PC-9 (cell line): ENCODE measurements around the gene ZFR2.

Source experiments
- CTCF ChIP-seq: fragments of 200-600 bp; sonication (generic); conservative IDR thresholded peaks from 2 replicates; pipeline ENCODE4 v1.6.1; 2017; ENCODE audit warnings: mixed run types, antibody characterized with exemption, mild to moderate bottlenecking, moderate library complexity
- EZH2 ChIP-seq: fragments of 200-600 bp; sonication (generic); IDR thresholded peaks from 2 replicates; pipeline ENCODE4 v1.8.0; 2017; ENCODE audit warnings: antibody characterized with exemption, low read depth

GRCh38 chr19:3835055-3835435, 33.8 kb downstream of the ZFR2 start:
- no peak for TF ChIP-seq CTCF
- no peak for TF ChIP-seq EZH2
